IMR-90 (cell line): Measurements from ENCODE around the gene BMERB1.

Experiments
- BHLHE40 ChIP-seq: fragments of 150-350 bp; IDR thresholded peaks from 2 replicates; pipeline ENCODE4 v1.6.1; 2016; ENCODE audit warnings: mild to moderate bottlenecking, low read depth, low read length
- CEBPB ChIP-seq: IDR thresholded peaks from 2 replicates; pipeline ENCODE4 v1.6.1; 2012; ENCODE audit warnings: low read depth, low read length, improper control_type of control experiment
- CHD1 ChIP-seq: IDR thresholded peaks from 2 replicates; pipeline ENCODE4 v1.6.1; 2012; ENCODE audit warnings: low read depth, low read length, improper control_type of control experiment
- MAFK ChIP-seq: IDR thresholded peaks from 2 replicates; pipeline ENCODE4 v1.6.1; 2012; ENCODE audit warnings: low read depth, low read length, improper control_type of control experiment
- MAZ ChIP-seq: IDR thresholded peaks from 2 replicates; pipeline ENCODE4 v1.6.1; 2012; ENCODE audit warnings: low read depth, mild to moderate bottlenecking, low read length, improper control_type of control experiment, moderate library complexity, borderline replicate concordance
- POLR2A ChIP-seq: IDR thresholded peaks from 2 replicates; pipeline ENCODE4 v1.6.1; 2012; ENCODE audit warnings: mild to moderate bottlenecking, low read depth, low read length
- RCOR1 ChIP-seq: IDR thresholded peaks from 2 replicates; pipeline ENCODE4 v1.6.1; 2012; ENCODE audit warnings: mild to moderate bottlenecking, low read length, improper control_type of control experiment; ENCODE audit not compliant: insufficient replicate concordance
- RFX5 ChIP-seq: IDR thresholded peaks from 2 replicates; pipeline ENCODE4 v1.8.0; 2012; ENCODE audit warnings: low read depth, mild to moderate bottlenecking, low read length, moderate library complexity
- TF ChIP-seq, protein P1 (sequence below): conservative IDR thresholded peaks from 2 replicates; pipeline ENCODE4 v1.5.1; 2012; ENCODE audit warnings: mild to moderate bottlenecking, low read depth, low read length, improper control_type of control experiment

DNA sequence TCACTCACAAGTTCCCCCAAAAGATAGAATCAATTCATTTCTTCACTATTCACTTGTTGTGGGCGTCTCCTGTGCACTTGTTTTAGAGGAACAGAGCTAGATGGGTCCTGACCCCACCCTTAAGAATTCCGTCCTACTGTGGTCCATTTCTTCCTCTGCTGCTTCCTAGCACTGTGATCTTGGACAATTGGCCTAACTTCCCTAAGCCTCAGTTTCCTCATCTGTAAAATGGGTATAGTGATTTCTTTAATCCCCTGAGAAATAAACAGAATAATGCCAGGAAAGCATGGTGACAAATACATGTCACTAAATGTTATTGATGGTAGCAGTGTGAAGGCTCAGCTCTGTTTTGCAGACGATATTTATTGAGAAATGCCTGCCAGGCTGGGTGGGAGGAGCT, 9.9 kb downstream of the BMERB1 start:
- no peak for TF ChIP-seq POLR2A
- TF ChIP-seq, protein P1, sequence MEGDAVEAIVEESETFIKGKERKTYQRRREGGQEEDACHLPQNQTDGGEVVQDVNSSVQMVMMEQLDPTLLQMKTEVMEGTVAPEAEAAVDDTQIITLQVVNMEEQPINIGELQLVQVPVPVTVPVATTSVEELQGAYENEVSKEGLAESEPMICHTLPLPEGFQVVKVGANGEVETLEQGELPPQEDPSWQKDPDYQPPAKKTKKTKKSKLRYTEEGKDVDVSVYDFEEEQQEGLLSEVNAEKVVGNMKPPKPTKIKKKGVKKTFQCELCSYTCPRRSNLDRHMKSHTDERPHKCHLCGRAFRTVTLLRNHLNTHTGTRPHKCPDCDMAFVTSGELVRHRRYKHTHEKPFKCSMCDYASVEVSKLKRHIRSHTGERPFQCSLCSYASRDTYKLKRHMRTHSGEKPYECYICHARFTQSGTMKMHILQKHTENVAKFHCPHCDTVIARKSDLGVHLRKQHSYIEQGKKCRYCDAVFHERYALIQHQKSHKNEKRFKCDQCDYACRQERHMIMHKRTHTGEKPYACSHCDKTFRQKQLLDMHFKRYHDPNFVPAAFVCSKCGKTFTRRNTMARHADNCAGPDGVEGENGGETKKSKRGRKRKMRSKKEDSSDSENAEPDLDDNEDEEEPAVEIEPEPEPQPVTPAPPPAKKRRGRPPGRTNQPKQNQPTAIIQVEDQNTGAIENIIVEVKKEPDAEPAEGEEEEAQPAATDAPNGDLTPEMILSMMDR = no peak
- TF ChIP-seq CHD1 = no peak
- TF ChIP-seq MAFK = no peak
- TF ChIP-seq RFX5 = no peak
- TF ChIP-seq RCOR1 = no peak
- no peak for TF ChIP-seq CEBPB
- no peak for TF ChIP-seq MAZ
- TF ChIP-seq BHLHE40 = no peak
